Activated CD8-positive, alpha-beta memory T cell treated with anti-CD3 and anti-CD28 coated beads, Interleukin-2, amount 50 U/mL, for 24 hours (primary cell): ENCODE data around the gene RDH11.
"Not testable (repeated sequence)": the region's sequence is repeated elsewhere in the genome, so short reads cannot be mapped to it uniquely, and the experiment has no call there.

Experiments used
- DNase-seq: peaks from one replicate; pipeline ENCODE4 v3.0.0-alpha.2; 2020; ENCODE audit errors: extremely low read depth

The RDH11 gene

GRCh38 chr14:67704484-67705089, 9.0 kb upstream of the RDH11 start:
- DNase-seq = no peak

- no peak for DNase-seq
These were observed 8.4 kb upstream of the RDH11 start for GRCh38 chr14:67703997-67704396.

- not testable (repeated sequence) for DNase-seq
These were observed 5.9 kb upstream of the RDH11 start, which contains the start of gene RDH12 for GRCh38 chr14:67701492-67701891. TSS of gene RDH12 (plus strand) at chr14:67701886. CDS start at chr14:67722643, 20,757 bp downstream.

- no peak for DNase-seq
These were observed 2.6 kb upstream of the RDH11 start for GRCh38 chr14:67698179-67698578.

- no peak for DNase-seq
These were observed 1.4 kb upstream of the RDH11 start for GRCh38 chr14:67697006-67697405.

GRCh38 chr14:67694791-67695393, 672 bp downstream of the RDH11 start:
- peak; percentile 44 for DNase-seq

- no peak for DNase-seq
These were observed 5.6 kb downstream of the RDH11 start for GRCh38 chr14:67690011-67690410.

- DNase-seq = no peak
These were observed 11.7 kb downstream of the RDH11 start for GRCh38 chr14:67683842-67684241.

GRCh38 chr14:67680941-67681340, 14.6 kb downstream of the RDH11 start:
- no peak for DNase-seq

- DNase-seq = no peak
These were observed 15.4 kb downstream of the RDH11 start for GRCh38 chr14:67680121-67680602.

- DNase-seq = no peak
These were observed 16.6 kb downstream of the RDH11 start for GRCh38 chr14:67679006-67679405.

GRCh38 chr14:67675219-67675582, 20.4 kb downstream of the RDH11 start:
- no peak for DNase-seq

GRCh38 chr14:67674480-67675218, 20.9 kb downstream of the RDH11 start, which contains the start of gene VTI1B:
TSS of gene VTI1B (minus strand) at chr14:67674632. CDS start at chr14:67674489, 143 bp downstream.
- peak; percentile 39 for DNase-seq

- DNase-seq = no peak
These were observed 21.5 kb downstream of the RDH11 start for GRCh38 chr14:67674139-67674479.

GRCh38 chr14:67673451-67673850, 22.1 kb downstream of the RDH11 start:
- no peak for DNase-seq

- DNase-seq = no peak
These were observed 27.0 kb downstream of the RDH11 start for GRCh38 chr14:67668559-67668958.

GRCh38 chr14:67666750-67667449, 28.7 kb downstream of the RDH11 start:
- no peak for DNase-seq

GRCh38 chr14:67665868-67666267, 29.7 kb downstream of the RDH11 start:
- DNase-seq = no peak

GRCh38 chr14:67663633-67664032, 31.9 kb downstream of the RDH11 start:
- DNase-seq = no peak

- no peak for DNase-seq
These were observed 41.8 kb downstream of the RDH11 start for GRCh38 chr14:67653651-67654280.

- no peak for DNase-seq
These were observed 43.4 kb downstream of the RDH11 start for GRCh38 chr14:67652189-67652588.

GRCh38 chr14:67650694-67651093, 44.9 kb downstream of the RDH11 start:
- no peak for DNase-seq
